GM19467 (cell line): ENCODE results near the gene PSMD10.

Experiments
- ATAC-seq: cut with Tn5 transposase; IDR thresholded peaks from one replicate; pipeline ENCODE4 v1.9.1; 2021; ENCODE audit warnings: mild to moderate bottlenecking, moderate library complexity; ENCODE audit not compliant: unreplicated experiment

The PSMD10 gene

DNA sequence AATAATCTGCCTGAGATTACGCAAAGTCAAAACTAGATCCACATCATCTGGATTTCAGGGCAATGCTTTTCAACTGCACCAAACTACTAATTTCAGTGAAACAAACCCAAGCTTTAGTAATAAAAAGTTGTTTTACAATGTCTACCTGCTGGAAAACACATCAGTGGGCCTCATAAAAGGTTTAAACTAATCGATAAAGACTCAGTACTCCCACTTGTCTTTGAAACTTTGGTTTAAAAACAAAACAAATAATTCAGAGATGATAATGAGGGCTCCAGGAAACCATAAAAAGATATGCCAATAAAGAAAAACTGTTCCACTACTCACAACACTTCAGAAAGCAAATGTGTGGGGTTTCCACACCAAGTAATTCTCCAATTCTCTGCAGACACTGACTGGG is 10.2 kb downstream of the PSMD10 start:
- ATAC-seq: no peak

DNA sequence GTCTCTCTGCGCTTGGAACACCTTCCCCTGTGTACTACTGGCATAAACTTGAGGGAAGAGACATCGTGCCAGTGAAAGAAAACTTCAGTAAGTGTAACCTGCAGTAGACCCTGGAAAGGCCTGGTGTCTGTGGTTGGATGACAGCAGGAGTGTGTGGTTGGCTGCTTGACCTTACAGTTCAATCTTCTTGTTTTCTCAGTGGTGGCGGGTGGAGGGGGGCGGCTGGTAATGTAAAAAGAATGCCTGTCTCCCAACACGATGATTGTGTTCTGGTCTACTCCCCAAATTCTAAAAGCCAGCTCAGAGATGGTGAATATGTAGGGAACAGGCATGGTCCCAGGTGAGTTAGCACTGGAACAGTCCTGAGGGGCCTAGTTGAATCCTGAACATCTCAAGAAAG is 18.6 kb downstream of the PSMD10 start:
- no peak for ATAC-seq

DNA sequence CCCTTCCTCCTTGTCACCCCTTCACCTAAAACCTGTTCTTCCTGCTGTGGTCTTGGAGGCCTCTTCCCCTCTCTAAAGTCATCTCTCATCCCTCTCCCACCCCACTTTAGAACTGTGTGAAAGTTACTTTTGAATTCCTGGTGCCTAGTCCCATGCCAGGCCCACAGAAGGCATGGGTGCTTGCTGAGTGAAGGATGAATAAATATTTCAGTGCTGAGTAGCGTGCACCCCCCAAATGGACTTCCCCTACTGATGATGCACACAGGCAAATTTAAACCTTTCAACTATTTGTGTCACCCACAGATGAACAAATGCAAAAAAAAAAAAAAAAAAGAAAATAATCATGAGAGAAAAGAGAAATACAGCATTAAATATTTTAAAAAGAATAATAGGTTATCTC is 19.8 kb downstream of the PSMD10 start:
- ATAC-seq: no peak

DNA sequence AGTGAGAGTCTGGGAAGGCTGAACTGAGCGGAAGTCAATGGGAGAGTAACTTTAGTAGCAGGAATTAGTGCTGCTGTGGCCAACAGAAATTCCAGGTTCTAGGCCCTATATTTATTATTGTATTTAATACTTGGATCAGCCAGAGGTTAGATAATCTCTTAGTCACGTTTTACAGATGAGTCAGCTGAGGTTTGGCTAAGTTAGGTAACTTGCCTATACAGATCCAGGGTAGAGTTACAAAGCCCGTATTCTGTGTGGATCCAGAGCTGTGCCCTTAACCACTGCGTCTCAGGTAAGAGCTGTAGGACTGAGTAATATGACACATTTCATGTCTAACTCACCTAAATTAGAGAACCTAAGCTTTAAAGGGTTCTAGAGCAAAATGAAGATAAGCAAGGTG is 20.5 kb downstream of the PSMD10 start:
- no peak for ATAC-seq

DNA sequence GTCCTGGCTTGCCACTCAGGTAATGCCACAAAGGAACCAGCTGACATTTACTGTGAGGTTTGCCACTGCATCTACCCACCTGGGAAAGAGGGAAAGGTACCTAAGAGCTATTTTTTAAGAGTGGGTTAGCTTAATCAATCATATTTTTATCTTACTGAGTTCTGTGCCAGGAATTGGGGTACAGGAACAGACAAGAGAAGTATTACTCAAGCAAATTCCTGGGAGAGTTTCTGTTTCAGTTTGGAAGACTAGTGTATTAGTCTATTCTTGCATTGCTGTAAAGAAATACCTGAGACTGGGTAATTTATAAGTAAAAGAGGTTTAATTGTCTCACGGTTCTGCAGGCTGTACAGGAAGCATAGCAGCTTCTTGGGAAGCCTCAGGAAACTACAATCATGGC is 23.2 kb downstream of the PSMD10 start:
- no peak for ATAC-seq

DNA sequence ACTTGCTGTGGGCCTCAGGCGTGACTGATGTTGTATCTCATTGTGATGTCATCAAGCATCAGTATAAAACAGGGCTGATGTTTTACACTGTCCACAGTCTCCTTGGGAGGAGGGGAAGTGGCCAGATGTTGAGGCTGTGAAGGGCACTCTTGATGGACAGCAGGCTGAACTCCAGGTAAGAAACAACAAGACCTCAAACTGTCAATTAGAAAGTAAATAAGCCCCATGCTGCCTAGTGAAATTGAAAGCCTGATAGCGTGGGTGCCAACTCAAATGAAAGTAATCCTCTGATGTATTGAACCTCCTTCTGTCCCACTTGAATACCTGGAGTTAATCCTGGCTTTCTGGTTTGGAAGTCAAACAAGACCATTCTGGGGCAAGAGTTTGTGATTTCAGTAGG is 26.7 kb downstream of the PSMD10 start:
- ATAC-seq: no peak

DNA sequence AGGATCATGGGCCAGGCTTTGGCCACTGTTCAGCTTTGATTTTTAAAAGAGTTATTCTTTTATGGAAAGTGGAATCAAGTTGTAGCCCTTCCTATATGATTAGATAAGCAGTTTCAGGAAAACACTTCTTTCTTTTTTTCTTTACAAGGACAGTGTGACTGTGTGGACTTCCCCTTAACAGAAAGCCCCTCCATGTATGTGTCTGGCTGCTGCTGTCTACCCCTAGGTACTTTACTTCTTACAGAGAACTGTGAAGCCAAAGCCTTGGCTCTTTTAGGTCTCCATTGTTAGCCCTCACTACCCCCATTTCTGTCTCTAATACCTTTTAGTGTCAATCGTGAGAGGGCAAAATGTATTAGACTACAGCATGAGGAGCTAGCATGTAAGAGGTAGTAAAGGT is 27.3 kb downstream of the PSMD10 start:
- no peak for ATAC-seq

DNA sequence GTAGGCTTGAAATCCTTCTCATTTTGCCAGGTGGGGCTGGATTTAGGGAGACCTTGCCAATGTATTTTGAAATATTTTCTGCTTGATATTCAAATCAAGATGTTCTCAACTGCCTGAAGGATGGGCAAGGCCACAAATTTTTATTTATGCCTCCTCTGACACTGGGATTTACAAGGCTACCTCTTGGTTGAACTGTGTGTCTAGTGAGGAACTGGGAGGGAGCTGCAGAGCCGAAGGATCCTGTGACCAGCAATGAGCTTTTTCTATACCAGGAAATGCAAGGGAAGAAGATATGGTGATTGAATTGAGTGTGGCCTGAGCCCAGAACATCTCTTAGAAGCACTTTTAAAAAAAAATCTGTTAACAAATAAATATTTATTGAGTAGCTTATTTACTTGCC is 31.5 kb downstream of the PSMD10 start:
- no peak for ATAC-seq

DNA sequence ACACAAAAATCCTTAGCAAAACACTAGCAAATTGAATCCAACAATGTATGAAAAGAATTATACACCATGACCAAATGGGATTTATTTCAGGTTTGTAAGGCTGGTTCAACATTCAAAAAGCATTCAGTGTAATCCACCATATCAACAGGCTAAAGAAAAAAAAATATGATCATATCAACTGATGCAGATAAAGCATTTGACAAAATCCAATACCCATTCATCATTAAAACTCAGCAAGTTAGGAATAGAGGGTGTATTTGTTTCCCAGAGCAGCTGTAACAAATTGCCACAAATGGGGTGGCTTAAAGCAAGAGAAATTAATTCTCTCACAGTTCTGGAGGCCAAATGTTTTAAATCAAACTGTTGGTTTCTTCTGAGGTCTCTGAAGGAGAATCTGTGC is 35.8 kb downstream of the PSMD10 start:
- ATAC-seq: no peak

DNA sequence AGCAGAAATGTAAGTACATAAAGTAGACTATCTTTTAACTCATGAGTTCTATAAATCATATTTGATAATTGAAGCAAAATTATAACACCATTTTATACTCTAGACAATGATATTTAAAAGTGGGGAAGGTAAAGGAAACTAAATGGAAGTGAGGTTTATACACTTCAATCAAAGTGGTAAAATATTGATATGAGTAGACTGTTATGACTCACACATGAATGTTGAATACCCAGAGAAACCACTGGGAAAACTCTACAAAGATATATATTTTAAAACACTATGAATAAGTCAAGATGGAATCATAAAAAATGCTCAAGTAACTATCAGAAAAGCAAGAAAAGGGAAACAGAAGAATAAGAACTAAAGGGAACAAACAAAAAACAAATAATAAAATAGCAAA is 38.1 kb downstream of the PSMD10 start:
- ATAC-seq: no peak

DNA sequence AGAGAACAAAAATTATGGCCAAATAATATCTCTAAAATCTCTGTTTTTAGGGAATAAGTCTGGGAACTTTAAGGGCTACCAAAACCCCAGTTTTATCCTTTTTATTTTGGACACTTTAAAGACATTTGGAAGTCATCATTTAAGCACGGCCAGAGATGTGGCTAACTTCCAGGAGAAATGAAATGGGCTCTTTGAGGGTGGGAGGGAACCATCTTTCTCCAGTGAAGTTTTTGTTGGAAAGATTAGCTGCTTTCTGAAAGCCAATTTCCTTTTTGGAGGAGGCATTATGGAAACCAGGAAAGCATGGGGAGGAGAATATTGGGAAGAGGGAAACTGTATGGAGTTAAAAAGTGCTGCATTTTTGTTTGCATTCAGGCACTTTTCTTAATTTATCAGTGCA is 41.7 kb downstream of the PSMD10 start:
- no peak for ATAC-seq

DNA sequence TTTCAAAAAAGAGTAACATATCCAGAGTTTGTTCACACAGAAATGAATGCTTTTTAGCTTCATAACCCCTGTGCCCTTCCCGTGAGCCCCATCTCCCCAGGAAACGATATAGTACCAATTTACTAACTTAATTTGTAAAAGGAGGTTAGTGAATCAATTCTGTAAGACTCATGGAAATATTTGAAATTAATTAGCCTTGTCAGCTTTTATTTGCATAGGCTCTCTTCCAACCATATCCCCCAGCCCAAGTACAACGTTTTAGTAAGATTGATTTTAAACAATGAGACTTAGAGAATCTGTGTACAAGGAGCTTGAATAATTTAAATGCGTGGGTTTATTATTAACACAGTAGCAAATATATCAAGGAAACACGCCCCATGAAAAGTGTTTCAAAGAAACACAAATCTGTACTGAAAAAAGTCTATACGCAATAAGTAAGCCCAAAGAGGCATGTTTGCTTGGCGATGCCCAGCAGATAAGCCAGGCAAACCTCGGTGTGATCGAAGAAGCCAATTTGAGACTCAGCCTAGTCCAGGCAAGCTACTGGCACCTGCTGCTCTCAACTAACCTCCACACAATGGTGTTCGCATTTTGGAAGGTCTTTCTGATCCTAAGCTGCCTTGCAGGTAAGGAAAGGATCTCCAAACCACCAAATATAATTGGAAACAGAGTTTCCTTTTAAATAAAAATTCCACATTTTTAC is 46.6 kb downstream of the PSMD10 start, which contains the start of gene VSIG1:
VSIG1 (plus strand) TSS at position 512 of the 703 bp plus-strand sequence; CDS start at position 578, 66 bp downstream.
- no peak for ATAC-seq

DNA sequence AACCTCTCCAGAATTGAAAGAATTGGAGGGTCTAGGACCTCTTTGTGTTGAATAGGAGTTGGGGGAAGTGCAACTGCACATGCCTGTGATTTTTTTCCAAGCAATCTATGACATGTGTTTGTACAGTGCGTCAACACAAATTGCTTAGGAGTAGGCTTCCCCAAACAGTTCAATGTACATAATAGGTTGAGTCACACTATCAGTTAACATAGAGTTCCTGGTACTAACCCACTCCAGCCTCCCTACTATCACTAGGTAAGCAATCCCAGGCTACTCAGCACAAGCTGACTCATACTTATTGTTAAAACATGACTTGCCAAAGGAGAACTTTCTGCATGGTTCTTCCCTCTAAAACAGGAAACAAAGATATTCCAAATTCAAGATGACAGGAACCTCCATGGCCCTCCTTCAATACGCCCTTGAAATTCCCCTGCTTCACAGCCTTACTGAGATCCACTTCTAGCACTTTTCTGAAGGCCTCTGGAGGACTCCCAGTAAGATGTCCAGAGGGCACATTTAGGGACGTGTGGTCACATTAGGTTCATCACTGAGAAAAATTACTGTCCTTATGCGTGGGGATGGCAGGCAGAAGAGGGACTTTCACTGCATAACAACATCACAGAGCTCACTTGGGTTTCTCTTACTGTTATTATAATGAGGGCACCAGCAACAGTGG is 54.9 kb downstream of the PSMD10 start:
- no peak for ATAC-seq

DNA sequence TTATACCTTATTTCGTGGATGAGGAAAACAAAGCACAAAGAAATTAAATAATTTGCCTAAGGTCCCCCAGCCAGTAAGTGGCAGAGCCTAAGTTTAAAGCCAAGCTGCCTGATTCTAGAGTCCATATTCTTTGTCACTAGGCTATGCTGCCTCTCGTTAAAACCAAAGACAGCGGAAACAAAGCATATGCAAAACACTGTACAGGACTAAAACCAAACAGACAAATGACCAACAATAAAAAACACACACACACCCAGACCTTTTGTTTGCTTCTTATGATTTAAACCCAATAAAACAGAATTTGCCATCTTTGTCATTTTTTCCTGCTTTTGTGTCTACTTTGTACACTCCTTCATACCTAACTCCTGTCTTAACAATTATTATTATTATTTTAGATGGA is 56.6 kb downstream of the PSMD10 start:
- ATAC-seq: no peak
